K562 (cell line): ENCODE data around the gene C16orf95. TPM values are rescaled to one million over a fixed set of nuclear protein-coding genes. Genes with fewer than 3 reads are reported as not detected.
A peak's percentile ranks its signal among the peaks of the same experiment; 100 is the strongest.

Experiments
- ATAC-seq: fragments of 200-7000 bp; cut with Tn5 transposase; 3 replicates; pipeline ENCODE4 v1.9.1; 2020; ENCODE audit warnings: moderate library complexity
- BruUV-seq: library from RNA; stranded (reverse); fragments of 400-500 nt; replicated peaks from 2 replicates; lab custom pipeline; 2021; lab: Mats Ljungman, UMichigan
- CTCF ChIA-PET: fragments of 300-600 bp; formaldehyde crosslinking; extraction: SDS; loops from one replicate; lab custom pipeline; 2021; ENCODE audit warnings: low intra/inter-chr PET ratio; lab: Yijun Ruan, JAX
- POLR2A ChIA-PET: fragments of 300-600, 350-650 bp; sonication (Branson Sonifier 250); formaldehyde crosslinking; extraction: SDS; loops from one replicate; lab custom pipeline; 2021; ENCODE audit warnings: antibody characterized with exemption, inconsistent platforms; lab: Yijun Ruan, JAX
- DNase-seq, 4 experiments: peaks; one replicate each; pipeline versions ENCODE4 v3.0.0 to v3.0.0-alpha.2; 2011 to 2018; ENCODE audit warnings: low spot score in 3 of 4, mixed read lengths in 3 of 4; ENCODE audit errors: extremely low read depth in 1 of 4
- FAIRE-seq: peaks from 2 replicates; lab custom pipeline; 2011; peaks lifted over from hg19 to GRCh38; lab: Jason Lieb, UNC
- H2AFZ ChIP-seq: 2 replicates; pipeline ENCODE4 v1.6.0; 2011; ENCODE audit warnings: low read depth, low read length, control low read depth, inconsistent platforms
- H3K27ac ChIP-seq: fragments of 200-600 bp; 3 replicates; pipeline ENCODE4 v1.8.0; 2011; ENCODE audit warnings: low read depth, mild to moderate bottlenecking, control low read depth, inconsistent platforms, low read length, moderate library complexity, mixed read lengths; ENCODE audit errors: extremely low read depth
- H3K27me3 ChIP-seq, 2 experiments: fragments of 300-600 bp in 1 of 2; 2 replicates in 1 of 2; 3 replicates in 1 of 2; pipeline versions ENCODE4 v1.6.0 to v1.8.0; 2011; ENCODE audit warnings: inconsistent platforms in 2 of 2, low read length in 2 of 2, mild to moderate bottlenecking in 1 of 2, mixed read lengths in 1 of 2, moderate library complexity in 1 of 2; ENCODE audit not compliant: control insufficient read depth in 2 of 2, insufficient read depth in 2 of 2
- H3K36me3 ChIP-seq: fragments of 300-600 bp; 3 replicates; pipeline ENCODE4 v1.8.0; 2011; ENCODE audit warnings: mild to moderate bottlenecking, low read length, inconsistent platforms; ENCODE audit not compliant: control insufficient read depth, insufficient read depth
- H3K4me1 ChIP-seq, 2 experiments: fragments of 200-600 bp in 1 of 2; replicated peaks in 1 of 2; 2 replicates in 1 of 2; 3 replicates in 1 of 2; pipeline versions ENCODE4 v1.5.1 to v1.8.0; 2011; ENCODE audit warnings: inconsistent platforms in 2 of 2, low read length in 2 of 2, mild to moderate bottlenecking in 1 of 2, mixed read lengths in 1 of 2, moderate library complexity in 1 of 2; ENCODE audit not compliant: control insufficient read depth in 2 of 2, insufficient read depth in 2 of 2
- H3K4me2 ChIP-seq: 2 replicates; pipeline ENCODE4 v1.6.1; 2011; ENCODE audit warnings: low read length, control low read depth, inconsistent platforms, mixed read lengths; ENCODE audit not compliant: insufficient read depth
- H3K4me3 ChIP-seq: fragments of 200-600 bp; sonication (generic), shearing (Covaris generic); 2 replicates; pipeline ENCODE4 v1.5.1; 2016; ENCODE audit warnings: control low read depth, inconsistent platforms
- H3K79me2 ChIP-seq: fragments of 200-600 bp; 3 replicates; pipeline ENCODE4 v1.8.0; 2011; ENCODE audit warnings: low read length, inconsistent platforms; ENCODE audit not compliant: control insufficient read depth, insufficient read depth
- H3K9ac ChIP-seq, 2 experiments: 2 replicates each; pipeline versions ENCODE4 v1.6.0 to v1.6.1; 2011; ENCODE audit warnings: low read depth in 2 of 2, low read length in 2 of 2, control low read depth in 1 of 2, inconsistent platforms in 1 of 2, mild to moderate bottlenecking in 1 of 2, mixed read lengths in 1 of 2; ENCODE audit not compliant: insufficient read depth in 1 of 2
- H3K9me1 ChIP-seq: one replicate; pipeline ENCODE4 v1.6.0; 2011; ENCODE audit warnings: inconsistent platforms, mild to moderate bottlenecking, low read length, moderate library complexity; ENCODE audit not compliant: control insufficient read depth, insufficient read depth
- H3K9me3 ChIP-seq: replicated peaks from 2 replicates; pipeline ENCODE4 v1.5.1; 2011; ENCODE audit warnings: low read depth, low read length, inconsistent platforms; ENCODE audit not compliant: control insufficient read depth, insufficient read depth
- H4K20me1 ChIP-seq: replicated peaks from 2 replicates; pipeline ENCODE4 v1.6.1; 2011; ENCODE audit warnings: low read length, inconsistent platforms, mixed read lengths; ENCODE audit not compliant: control insufficient read depth, insufficient read depth
- BRCA1 ChIP-seq, 2 experiments: fragments of 450-650 bp in 1 of 2; sonication (generic) in 1 of 2; formaldehyde crosslinking in 1 of 2; IDR thresholded peaks; 2 replicates each; pipeline versions ENCODE4 v1.5.0 to v1.6.1; 2017 to 2020; ENCODE audit warnings: mild to moderate bottlenecking in 1 of 2, missing genetic modification reagents in 1 of 2
- CBX5 ChIP-seq: IDR thresholded peaks from 2 replicates; pipeline ENCODE4 v1.6.1; 2014; ENCODE audit warnings: low read depth, borderline replicate concordance
- ZFP36 ChIP-seq: fragments of 150-350 bp; IDR thresholded peaks from 2 replicates; pipeline ENCODE4 v1.6.1; 2018; ENCODE audit warnings: low read length, low read depth; ENCODE audit not compliant: partially characterized antibody
- WGBS: fragments of 100-300 bp; shearing (Covaris generic); methylation state at CpG from one replicate; pipeline ENCODE4 v1.1.6; 2016; ENCODE audit warnings: low coverage, mixed read lengths; ENCODE audit not compliant: insufficient coverage; ENCODE audit errors: missing lambda C conversion rate; 5-methylcytosine and 5-hydroxymethylcytosine counted together
- in situ Hi-C: fragments of 300-500 bp; cut with MboI; formaldehyde crosslinking; loops from 4 replicates; pipeline ENCODE4 v1.15.0; 2018; ENCODE audit warnings: inconsistent platforms, mixed read lengths
- intact Hi-C: fragments of 100-400 bp; cut with micrococcal nuclease; formaldehyde crosslinking; loops from 2 replicates; pipeline ENCODE4 v1.14.2; 2022
- polyA plus RNA-seq, 8 experiments: library from polyadenylated mRNA; depleted of rRNA in 4 of 8; stranded (reverse) in 5 of 8; unstranded in 3 of 8; fragments of >200 nt; fragmentation: Nextera tagmentation in 2 of 8; fragmentation: Illumina TruSeq in 1 of 8; extraction: Ambion mirVana in 2 of 8; extraction: Trizol in 1 of 8; gene quantifications; 2 replicates each; pipeline versions ENCODE4 v1.2.1 to v1.2.3, GENCODE V29; 2011 to 2014; ENCODE audit warnings: inconsistent platforms in 1 of 8, missing spikeins in 1 of 8
- total RNA-seq, 7 experiments: library from RNA; depleted of rRNA in 6 of 7; stranded (reverse); fragments of >200 nt in 6 of 7; fragmentation: Illumina TruSeq in 2 of 7; extraction: Trizol in 2 of 7; gene quantifications; 2 replicates each; pipeline versions ENCODE4 v1.2.1 to v1.2.3, GENCODE V29; 2011 to 2021; ENCODE audit warnings: low replicate concordance in 1 of 7

C16orf95 gene
- total and polyA plus RNA-seq, 9 of the 15 experiments (the other 6 are each of a cell fraction or from before 2014, with no cell fraction given) = 6.5 to 20.5 (median 9.4) TPM

DNA sequence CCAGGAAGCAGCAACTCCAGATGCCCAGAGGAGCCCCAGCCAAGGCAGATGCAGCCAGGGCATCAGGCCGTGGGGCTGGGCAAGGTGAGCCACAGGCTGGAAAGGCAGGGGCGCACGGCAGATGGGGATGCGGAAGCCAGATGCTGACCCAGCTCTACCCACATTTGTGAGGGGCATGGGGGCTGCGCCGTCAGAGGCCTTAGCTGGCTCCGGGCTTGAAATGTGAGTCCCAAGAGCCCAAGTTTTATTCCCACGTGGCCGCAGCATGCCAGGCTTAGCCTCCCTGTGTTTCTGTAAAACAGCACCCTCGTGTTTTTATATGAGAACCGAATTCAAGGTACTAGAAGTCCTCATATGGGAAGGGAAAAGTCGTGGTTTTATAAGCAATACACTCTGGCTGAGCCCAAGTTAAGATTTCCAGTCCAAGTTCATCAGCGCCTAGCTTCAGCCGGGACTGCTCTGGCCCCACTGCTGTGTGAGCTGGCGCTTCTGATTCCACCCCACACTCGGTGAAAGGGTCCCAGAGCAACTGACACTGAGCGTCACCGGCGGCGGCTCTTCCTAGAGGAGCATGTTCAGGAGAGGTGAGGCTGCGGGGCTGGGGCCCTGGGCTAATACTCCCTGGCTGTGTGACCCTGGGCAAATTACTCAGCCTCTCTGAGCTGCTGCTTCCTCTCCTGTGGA, 6.7 kb upstream of the C16orf95 start:
- DNase-seq = no peak
- Histone ChIP-seq H4K20me1 (peaks cover 5% of the 10 kb centered on the region; the same call in 1 of the 2 replicates), H3K9me1 (peaks cover 5% of the 10 kb centered on the region), H3K79me2 (peaks cover 3% of the 10 kb centered on the region), H3K4me3 (no peak overlapping the region), H2AFZ (no peak overlapping the region), H3K27me3 (no peaks in the 10 kb centered on the region), H3K4me1 (peaks cover 5 to 31% of the 10 kb centered on the region in 2 experiments), H3K27ac (no peak overlapping the region), H3K4me2 (no peak overlapping the region), H3K9me3 (no peaks in the 10 kb centered on the region), H3K9ac (peak overlapping the region in 1 of 2 experiments; percentile 57; a peak in 2 of 4 replicates), H3K36me3 (peaks cover 25% of the 10 kb centered on the region)
- ChIA-PET POLR2A (interaction anchor here (0.6 to 1.2 kb wide), 3 partner anchors 15 to 1683 kb away, joined by 3 read pairs; no protein-coding TSS in a partner anchor), CTCF (no interaction called here)
- TF ChIP-seq BRCA1 (IDR thresholded peaks at IDR 0.05) = no peak
- TF ChIP-seq BRCA1 (CRISPR knock-in tag; IDR thresholded peaks at IDR 0.05) = no peak
- no peak for TF ChIP-seq CBX5
- TF ChIP-seq ZFP36 = peak; percentile 47
- intact Hi-C loops (loop anchor here (10.0 kb wide), 1 partner anchor 311 kb away; no protein-coding TSS in a partner anchor), in situ Hi-C loops (no loop called here)
- BruUV-seq = no TSS peak
- 85% methylated on average over 21 of the region's 21 CpGs for WGBS
- no peak for ATAC-seq
- no peak for FAIRE-seq
